ENCODE results near the gene SLAMF8. TPM values are rescaled to one million over a fixed set of nuclear protein-coding genes. Genes with fewer than 3 reads are reported as not detected.

SLAMF8 gene
- total RNA-seq, 1 donor from 2014 or later, result 0.80 TPM

- no peak for ATAC-seq
These were observed 5.4 kb upstream of the SLAMF8 start for GRCh38 chr1:159821171-159821867.

- ATAC-seq, result peak; percentile 59
These were observed 3.3 kb upstream of the SLAMF8 start for GRCh38 chr1:159823406-159823805.

GRCh38 chr1:159825564-159825963 is 1.1 kb upstream of the SLAMF8 start:
- no peak for ATAC-seq

GRCh38 chr1:159827102-159827490 is 423 bp downstream of the SLAMF8 start:
- ATAC-seq, result no peak

GRCh38 chr1:159827549-159827948 is 876 bp downstream of the SLAMF8 start:
- ATAC-seq, result no peak

- no peak for ATAC-seq
These were observed 1.5 kb downstream of the SLAMF8 start for GRCh38 chr1:159828176-159828575.

GRCh38 chr1:159828581-159829272 is 2.1 kb downstream of the SLAMF8 start:
- ATAC-seq, result no peak

- ATAC-seq, result peak; percentile 31
These were observed 2.6 kb downstream of the SLAMF8 start for GRCh38 chr1:159829273-159829634.

GRCh38 chr1:159829822-159830465 is 3.3 kb downstream of the SLAMF8 start:
- no peak for ATAC-seq

GRCh38 chr1:159830722-159831121 is 4.0 kb downstream of the SLAMF8 start:
- no peak for ATAC-seq

- ATAC-seq, result no peak
These were observed 4.9 kb downstream of the SLAMF8 start for GRCh38 chr1:159831412-159832141.

GRCh38 chr1:159832309-159832708 is 5.6 kb downstream of the SLAMF8 start:
- ATAC-seq, result no peak

GRCh38 chr1:159835356-159835755 is 8.7 kb downstream of the SLAMF8 start:
- ATAC-seq, result no peak

GRCh38 chr1:159835862-159836525 is 9.3 kb downstream of the SLAMF8 start:
- ATAC-seq, result no peak

- no peak for ATAC-seq
These were observed 12.0 kb downstream of the SLAMF8 start for GRCh38 chr1:159838715-159839114.

- no peak for ATAC-seq
These were observed 12.6 kb downstream of the SLAMF8 start for GRCh38 chr1:159839116-159839849.

GRCh38 chr1:159841749-159842148 is 15.1 kb downstream of the SLAMF8 start:
- ATAC-seq, result no peak

GRCh38 chr1:159843459-159843858 is 16.8 kb downstream of the SLAMF8 start:
- ATAC-seq, result no peak

- ATAC-seq, result peak; percentile 86
These were observed 19.3 kb downstream of the SLAMF8 start for GRCh38 chr1:159845751-159846629.

GRCh38 chr1:159847231-159847630 is 20.6 kb downstream of the SLAMF8 start:
- no peak for ATAC-seq

- no peak for ATAC-seq
These were observed 21.7 kb downstream of the SLAMF8 start for GRCh38 chr1:159848326-159848725.
